Stimulated activated CD8-positive, alpha-beta memory T cell treated with anti-CD3 and anti-CD28 coated beads, Interleukin-12 subunit alpha, Interleukin-12 subunit beta, amount 100 ng/mL, for 24 hours (primary cell): ENCODE results near the gene THEMIS.
A peak's percentile ranks its signal among the peaks of the same experiment; 100 is the strongest.
"Not testable (repeated sequence)": the region's sequence is repeated elsewhere in the genome, so short reads cannot be mapped to it uniquely, and the experiment has no call there.

Source experiments
- DNase-seq: peaks from one replicate; pipeline ENCODE4 v3.0.0-alpha.2; 2020; ENCODE audit errors: extremely low read depth

The THEMIS gene

GRCh38 chr6:127807806-127808517, 92.9 kb downstream of the THEMIS start:
- DNase-seq = no peak

- DNase-seq = no peak
These were observed 104.1 kb downstream of the THEMIS start for GRCh38 chr6:127796713-127797112.

- DNase-seq = no peak
These were observed 106.5 kb downstream of the THEMIS start for GRCh38 chr6:127794405-127794804.

- no peak for DNase-seq
These were observed 107.5 kb downstream of the THEMIS start for GRCh38 chr6:127793396-127793795.

GRCh38 chr6:127792616-127793015, 108.2 kb downstream of the THEMIS start:
- DNase-seq = no peak

- no peak for DNase-seq
These were observed 108.9 kb downstream of the THEMIS start for GRCh38 chr6:127791779-127792528.

GRCh38 chr6:127790571-127790970, 110.3 kb downstream of the THEMIS start:
- DNase-seq = no peak

GRCh38 chr6:127786109-127786508, 114.7 kb downstream of the THEMIS start:
- DNase-seq = no peak

- DNase-seq = no peak
These were observed 116.4 kb downstream of the THEMIS start for GRCh38 chr6:127784468-127784867.

GRCh38 chr6:127781636-127782272, 119.1 kb downstream of the THEMIS start:
- DNase-seq = not testable (repeated sequence)

GRCh38 chr6:127776320-127776719, 124.5 kb downstream of the THEMIS start:
- DNase-seq = no peak

- DNase-seq = no peak
These were observed 125.5 kb downstream of the THEMIS start for GRCh38 chr6:127775371-127775770.

GRCh38 chr6:127768745-127769144, 132.1 kb downstream of the THEMIS start:
- DNase-seq = no peak

GRCh38 chr6:127768223-127768622, 132.6 kb downstream of the THEMIS start:
- DNase-seq = no peak

- no peak for DNase-seq
These were observed 134.9 kb downstream of the THEMIS start for GRCh38 chr6:127765949-127766348.

- no peak for DNase-seq
These were observed 138.6 kb downstream of the THEMIS start for GRCh38 chr6:127762284-127762683.

- DNase-seq = no peak
These were observed 139.8 kb downstream of the THEMIS start for GRCh38 chr6:127761084-127761483.

GRCh38 chr6:127749095-127749494, 151.8 kb downstream of the THEMIS start:
- DNase-seq = no peak

GRCh38 chr6:127748290-127748689, 152.6 kb downstream of the THEMIS start:
- no peak for DNase-seq

GRCh38 chr6:127738423-127738822, 162.4 kb downstream of the THEMIS start:
- no peak for DNase-seq

GRCh38 chr6:127737768-127738167, 163.1 kb downstream of the THEMIS start:
- DNase-seq = no peak

GRCh38 chr6:127737009-127737486, 163.8 kb downstream of the THEMIS start:
- DNase-seq = peak; percentile 1

GRCh38 chr6:127732927-127733326, 167.9 kb downstream of the THEMIS start:
- DNase-seq = no peak
